ENCODE results near the gene WDR18. TPM values are rescaled to one million over a fixed set of nuclear protein-coding genes. Genes with fewer than 3 reads are reported as not detected.

The WDR18 gene
- total and polyA plus RNA-seq, 2 of the 8 experiments (the other 6 are each of a cell fraction or from before 2014, with no cell fraction given) = 87.7 to 177 TPM

- peaks cover 0 to 3% of the 10 kb centered on the region in 2 experiments for H4K20me1 ChIP-seq (replicated peaks in 1 of 2; ENCODE audit: control insufficient read depth in 1 of 2, insufficient read depth in 2 of 2, low read length in 2 of 2)
- ChIA-PET POLR2A (ENCODE audit: partially characterized antibody) (interaction anchor here (0.8 to 1.0 kb wide), 5 partner anchors 21 to 71 kb away, joined by 3 to 4 read pairs (median 3); no protein-coding TSS in a partner anchor), CTCF (ENCODE audit: partially characterized antibody) (interaction anchor here (0.6 to 2.7 kb wide), 13 partner anchors 9 to 1518 kb away, joined by 3 to 18 read pairs (median 5); partner anchors contain the start of gene WDR18)
- H3K56ac ChIP-seq (replicated peaks; ENCODE audit: insufficient read length, low read depth, low read length) = no peak overlapping the region
- no peak overlapping the region for H3K14ac ChIP-seq (ENCODE audit: insufficient read length)
- no peak overlapping the region for H2AK5ac ChIP-seq (ENCODE audit: low read depth, low read length)
- peaks cover 0 to 13% (median 6%) of the 10 kb centered on the region in 4 experiments; a peak in 6 of 8 replicates for H3K36me3 ChIP-seq (ENCODE audit: control insufficient read depth in 2 of 4, insufficient read depth in 4 of 4, low read length in 3 of 4)
- H3K18ac ChIP-seq (ENCODE audit: extremely low read depth, low read length) = no peak overlapping the region
- H2BK12ac ChIP-seq (ENCODE audit: low read depth, low read length) = no peak overlapping the region
- no peak overlapping the region for H3K23ac ChIP-seq (ENCODE audit: insufficient read length)
- FAIRE-seq (no peak), DNase-seq (ENCODE audit: low read depth in 1 of 2, low spot score in 2 of 2) (peak in 1 of 2 experiments; percentile 73)
- H4K8ac ChIP-seq (ENCODE audit: extremely low read depth, insufficient read depth, low read length) = peak overlapping the region; percentile 66; the same call in 1 of the 2 replicates
- H2BK20ac ChIP-seq (ENCODE audit: low read length) = no peak overlapping the region
- H3K27ac ChIP-seq (ENCODE audit: low read depth, low read length) = peak overlapping the region; percentile 36; the same call in 1 of the 2 replicates
- WGBS, 2 experiments (ENCODE audit: extremely low coverage in 1 of 2, insufficient coverage in 1 of 2, insufficient read length in 1 of 2, insufficient replicate concordance in 2 of 2, low coverage in 1 of 2, low lambda C conversion rate in 2 of 2, missing lambda C conversion rate in 1 of 2) = 73% methylated on average over 12 of the region's 12 CpGs; no CpG with 5 or more reads in 1 of the 2 experiments
- peaks cover 5 to 27% (median 17%) of the 10 kb centered on the region in 4 experiments for H3K4me1 ChIP-seq (replicated peaks in 1 of 4; ENCODE audit: control insufficient read depth in 3 of 4, insufficient read depth in 4 of 4, low read length in 3 of 4)
- no peak overlapping the region for H3K4ac ChIP-seq (replicated peaks; ENCODE audit: insufficient read length, low read depth, low read length)
- H3K9ac ChIP-seq (replicated peaks in 1 of 4; ENCODE audit: extremely low read depth in 1 of 4, low read depth in 3 of 4, low read length in 3 of 4) = no peak overlapping the region
- H2BK15ac ChIP-seq (ENCODE audit: low read length) = no peak overlapping the region
- H3K23me2 ChIP-seq (ENCODE audit: low read depth, low read length) = no peaks in the 10 kb centered on the region
- H3K4me3 ChIP-seq (ENCODE audit: extremely low read depth in 1 of 4, insufficient read depth in 2 of 4, low read depth in 3 of 4, low read length in 4 of 4) = no peak overlapping the region
- H4K91ac ChIP-seq (replicated peaks; ENCODE audit: insufficient read length, low read length) = no peak overlapping the region
- no peak overlapping the region for H4K5ac ChIP-seq (ENCODE audit: insufficient read length, low read depth, low read length)
- H3K27me3 ChIP-seq (replicated peaks in 1 of 4; ENCODE audit: control insufficient read depth in 3 of 4, extremely low read depth in 1 of 4, insufficient read depth in 3 of 4, low read length in 3 of 4) = no peaks in the 10 kb centered on the region
- peaks cover 0 to 3% of the 10 kb centered on the region in 2 experiments; a peak in 1 of 4 replicates for H3K9me3 ChIP-seq (ENCODE audit: insufficient read depth in 2 of 2, low read depth in 1 of 2, low read length in 1 of 2)
- H3K79me2 ChIP-seq (ENCODE audit: control insufficient read depth in 1 of 2, insufficient read depth in 2 of 2, low read length in 2 of 2) = peaks cover 0 to 14% of the 10 kb centered on the region in 2 experiments; a peak in 1 of 4 replicates
- no peak overlapping the region for H2BK5ac ChIP-seq (ENCODE audit: low read depth, low read length)
- no peak overlapping the region for H2BK120ac ChIP-seq (replicated peaks; ENCODE audit: low read depth, low read length)
- peaks cover 4% of the 10 kb centered on the region; the same call in 1 of the 2 replicates for H3K79me1 ChIP-seq (ENCODE audit: low read depth, low read length)
- no peak overlapping the region for H2AFZ ChIP-seq (ENCODE audit: low read length)
- no peak overlapping the region for H3K4me2 ChIP-seq (ENCODE audit: insufficient read depth in 1 of 2, low read depth in 2 of 2, low read length in 2 of 2)
These were observed 24.1 kb upstream of the WDR18 start for GRCh38 chr19:960020-960419.

All from H1 (cell line).